OCI-LY3 (cell line): ENCODE results near the gene GLP1R.

ENCODE experiments used
- H2AFZ ChIP-seq: fragments of 200-600, 300-600 bp; shearing (Covaris generic); 2 replicates; pipeline ENCODE4 v1.6.0; 2014; ENCODE audit warnings: antibody characterized with exemption, low read depth, low read length
- H3K27ac ChIP-seq: fragments of 200-600, 300-600 bp; sonication (generic); 2 replicates; pipeline ENCODE4 v1.5.1; 2014; ENCODE audit warnings: mild to moderate bottlenecking, low read length, moderate library complexity, mixed read lengths
- H3K27me3 ChIP-seq: fragments of 200-600, 300-600 bp; sonication (generic); 2 replicates; pipeline ENCODE4 v1.6.1; 2014; ENCODE audit warnings: low read depth, low read length, mixed read lengths
- H3K36me3 ChIP-seq: fragments of 200-600, 300-600 bp; sonication (generic); replicated peaks from 2 replicates; pipeline ENCODE3; 2014; ENCODE audit warnings: low read depth, low read length, mixed read lengths
- H3K4me1 ChIP-seq: fragments of 300-600, 200-600 bp; sonication (generic); 2 replicates; pipeline ENCODE4 v1.6.1; 2014; ENCODE audit warnings: low read length, mixed read lengths
- H3K4me2 ChIP-seq: fragments of 200-600, 300-600 bp; sonication (generic); 2 replicates; pipeline ENCODE4 v1.6.1; 2014; ENCODE audit warnings: low read length, mixed read lengths
- H3K4me3 ChIP-seq: fragments of 300-600, 200-600 bp; sonication (generic); 2 replicates; pipeline ENCODE4 v1.5.1; 2014; ENCODE audit warnings: antibody characterized with exemption, mild to moderate bottlenecking, low read length, moderate library complexity
- H3K79me2 ChIP-seq: fragments of 300-600, 200-600 bp; shearing (Covaris generic); 2 replicates; pipeline ENCODE4 v1.6.1; 2014; ENCODE audit warnings: mild to moderate bottlenecking, low read length, mixed read lengths
- H3K9ac ChIP-seq: fragments of 300-600, 200-600 bp; shearing (Covaris generic); 2 replicates; pipeline ENCODE4 v1.6.0; 2014; ENCODE audit warnings: mild to moderate bottlenecking, low read length, moderate library complexity
- H3K9me3 ChIP-seq: fragments of 200-600, 300-600 bp; shearing (Covaris generic); 2 replicates; pipeline ENCODE4 v1.6.1; 2014; ENCODE audit warnings: low read length, mixed read lengths; ENCODE audit not compliant: insufficient read depth
- H4K20me1 ChIP-seq: fragments of 200-600, 300-600 bp; sonication (generic); 2 replicates; pipeline ENCODE4 v1.6.1; 2016; ENCODE audit warnings: low read length, mixed read lengths; ENCODE audit not compliant: insufficient read depth
- CTCF ChIP-seq: fragments of 200-600, 300-600 bp; sonication (generic); IDR thresholded peaks from 2 replicates; pipeline ENCODE4 v1.5.1; 2014; ENCODE audit warnings: antibody characterized with exemption, low read length, low read depth
- EZH2phosphoT487 ChIP-seq: fragments of 200-600 bp; shearing (Covaris generic); IDR thresholded peaks from 2 replicates; pipeline ENCODE4 v1.6.1; 2018; ENCODE audit warnings: antibody characterized with exemption, mixed run types, low read depth

The GLP1R gene

DNA sequence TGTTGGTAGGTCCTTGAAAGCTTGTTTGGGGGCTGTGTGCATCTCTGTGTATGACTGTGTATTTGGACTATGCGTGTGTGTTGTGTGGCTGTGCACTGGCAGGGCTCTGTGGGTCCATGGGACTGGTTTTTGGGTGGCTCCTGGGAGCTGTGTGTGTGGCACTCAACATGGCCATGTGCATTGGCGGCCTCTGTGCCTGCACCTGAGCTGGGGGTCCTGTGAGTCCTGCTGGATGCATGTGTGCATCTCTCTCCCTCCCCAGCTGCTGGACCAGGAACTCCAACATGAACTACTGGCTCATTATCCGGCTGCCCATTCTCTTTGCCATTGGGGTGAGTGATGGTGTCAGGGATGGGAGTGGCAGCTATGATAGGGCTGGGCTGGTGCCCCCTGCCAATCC, 30.1 kb downstream of the GLP1R start:
- Histone ChIP-seq H3K27me3 (peaks cover 3% of the 10 kb centered on the region; the same call in 1 of the 2 replicates), H3K36me3 (no peaks in the 10 kb centered on the region), H3K4me1 (peaks cover 23% of the 10 kb centered on the region), H2AFZ (no peak overlapping the region), H3K79me2 (no peaks in the 10 kb centered on the region), H4K20me1 (no peaks in the 10 kb centered on the region), H3K4me2 (no peak overlapping the region), H3K9ac (no peak overlapping the region), H3K4me3 (no peak overlapping the region), H3K27ac (no peak overlapping the region), H3K9me3 (no peaks in the 10 kb centered on the region)
- TF ChIP-seq CTCF (no peak), EZH2phosphoT487 (no peak)

GRCh38 chr6:39079197-39080125, 30.9 kb downstream of the GLP1R start:
- H4K20me1 ChIP-seq: no peaks in the 10 kb centered on the region

GRCh38 chr6:39080246-39080875, 31.8 kb downstream of the GLP1R start:
- H3K27me3 ChIP-seq: peaks cover 8% of the 10 kb centered on the region
- no peak overlapping the region for H3K4me2 ChIP-seq
- no peak overlapping the region for H3K9ac ChIP-seq
- H3K36me3 ChIP-seq: no peaks in the 10 kb centered on the region
- no peaks in the 10 kb centered on the region for H3K9me3 ChIP-seq
- no peaks in the 10 kb centered on the region for H4K20me1 ChIP-seq
- TF ChIP-seq CTCF (no peak), EZH2phosphoT487 (no peak)
- H2AFZ ChIP-seq: no peak overlapping the region
- H3K4me1 ChIP-seq: peaks cover 24% of the 10 kb centered on the region
- H3K27ac ChIP-seq: no peak overlapping the region
- H3K4me3 ChIP-seq: no peak overlapping the region
- no peaks in the 10 kb centered on the region for H3K79me2 ChIP-seq

More at GRCh38 chr6:39079197-39080125, 30.9 kb downstream of the GLP1R start:
- no peaks in the 10 kb centered on the region for H3K36me3 ChIP-seq
- no peaks in the 10 kb centered on the region for H3K79me2 ChIP-seq
- H3K4me1 ChIP-seq: peaks cover 24% of the 10 kb centered on the region
- H3K4me3 ChIP-seq: no peak overlapping the region
- H3K9ac ChIP-seq: no peak overlapping the region
- H3K27me3 ChIP-seq: peaks cover 3% of the 10 kb centered on the region; the same call in 1 of the 2 replicates
- TF ChIP-seq EZH2phosphoT487 (no peak), CTCF (no peak)
- no peak overlapping the region for H3K27ac ChIP-seq
- H3K9me3 ChIP-seq: no peaks in the 10 kb centered on the region
- no peak overlapping the region for H2AFZ ChIP-seq
- H3K4me2 ChIP-seq: no peak overlapping the region

DNA sequence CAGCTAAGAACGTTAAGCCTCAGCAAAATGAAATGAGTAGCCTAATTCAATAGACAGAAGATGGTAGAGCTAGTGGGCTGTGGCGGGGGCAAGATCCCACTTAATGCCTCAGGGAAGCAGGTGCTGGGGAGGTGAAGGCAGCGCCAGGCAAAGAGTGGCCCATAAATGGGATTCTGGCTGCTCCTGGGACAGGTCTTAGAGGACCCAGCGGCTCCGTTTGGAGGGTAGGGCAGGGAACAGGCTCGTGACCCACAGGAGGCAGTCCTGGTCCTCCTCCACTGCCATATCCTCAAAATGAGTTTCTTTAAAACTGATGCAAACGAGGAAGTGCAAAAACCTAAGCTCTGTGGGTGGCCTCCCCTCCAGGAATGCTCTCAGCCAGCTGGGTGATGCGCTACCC, 33.7 kb downstream of the GLP1R start:
- H3K27me3 ChIP-seq: peaks cover 28% of the 10 kb centered on the region
- no peak for TF ChIP-seq EZH2phosphoT487
- no peak for TF ChIP-seq CTCF

More for the DNA sequence above, 33.7 kb downstream of the GLP1R start:
- Histone ChIP-seq H2AFZ (no peak overlapping the region), H3K9ac (no peak overlapping the region), H3K9me3 (no peaks in the 10 kb centered on the region), H3K4me2 (peak overlapping the region; percentile 47), H3K79me2 (no peaks in the 10 kb centered on the region), H3K27ac (no peak overlapping the region), H4K20me1 (0 out of 2 replicates have a peak, but pooled peaks cover 6% of the 10 kb centered on the region), H3K36me3 (no peaks in the 10 kb centered on the region), H3K4me3 (no peak overlapping the region), H3K4me1 (peaks cover 35% of the 10 kb centered on the region)
